NCI-H1417 (cell line): ENCODE measurements around the gene NRG4.
"Not testable (repeated sequence)": the region's sequence is repeated elsewhere in the genome, so short reads cannot be mapped to it uniquely, and the experiment has no call there.

Source experiments
- DNase-seq, 3 experiments: peaks; one replicate each; lab custom pipeline; 2025; lab: John Stamatoyannopoulos, UW

Gene NRG4

DNA sequence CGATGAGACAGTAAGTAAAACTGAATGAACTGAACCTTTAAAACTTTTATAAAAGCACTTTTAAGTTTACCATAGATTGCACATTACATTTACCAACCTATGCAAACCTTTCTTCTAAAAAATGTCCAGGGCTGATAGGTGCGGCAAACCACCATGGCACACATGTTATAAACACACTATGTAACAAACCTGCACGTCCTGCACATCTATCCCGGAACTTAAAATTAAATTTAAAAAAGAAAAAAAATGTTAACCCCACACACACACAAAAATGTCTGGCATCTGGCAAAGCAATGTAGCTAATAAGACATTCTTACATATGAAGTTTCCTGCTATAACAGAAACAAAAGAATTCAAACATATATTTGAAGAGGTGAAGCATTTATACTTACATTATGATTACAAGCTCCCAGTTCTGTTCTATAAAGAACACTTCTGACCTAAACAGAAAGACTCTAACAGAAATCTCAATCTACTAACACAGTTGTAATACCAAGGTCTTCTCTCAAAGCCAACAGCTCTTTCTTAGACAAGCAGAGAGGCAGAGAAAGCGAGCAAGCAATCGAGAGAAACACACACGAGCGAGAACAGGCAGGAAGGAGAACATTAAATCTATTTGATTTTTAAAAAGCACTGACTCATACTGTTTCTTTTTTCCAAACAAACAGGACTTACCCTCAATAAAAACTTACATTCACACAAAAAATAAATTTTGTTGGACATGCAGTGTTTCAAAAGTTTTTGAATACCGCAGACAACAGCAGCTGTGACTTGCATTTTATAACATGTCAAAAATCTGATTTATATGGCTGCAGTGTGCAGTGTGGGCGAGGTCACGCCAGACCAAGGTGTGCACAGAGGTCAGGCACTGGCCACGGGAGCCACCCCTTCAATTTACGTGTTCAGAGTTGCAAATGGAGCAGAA lies at the start of gene NRG4:
Gene NRG4, minus strand, starts transcription at position 798 of the 925 bp plus-strand sequence. CDS start 1,194 bp downstream, outside the sequence.
- DNase-seq: peak in 2 of 3 experiments; percentile 12 to 57

DNA sequence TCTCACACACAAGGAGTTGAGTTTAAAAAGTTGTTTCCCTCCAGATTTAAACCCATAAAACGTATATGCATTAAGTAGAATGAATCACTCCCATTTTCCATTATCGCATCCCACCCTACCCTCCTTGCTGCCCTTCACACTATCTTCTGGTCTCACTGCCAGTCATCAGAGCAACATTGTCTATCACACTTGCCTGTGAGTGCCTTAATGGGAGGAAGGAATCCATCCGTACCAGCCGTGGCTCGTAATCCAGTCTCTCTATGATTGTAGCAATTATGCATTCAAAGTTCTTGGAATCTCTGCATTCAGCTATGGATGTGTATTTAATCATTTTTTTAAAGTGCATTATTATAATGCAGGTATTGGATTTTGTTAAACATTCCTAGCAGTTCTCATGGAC lies 49.5 kb upstream of the NRG4 start:
- no peak for DNase-seq

DNA sequence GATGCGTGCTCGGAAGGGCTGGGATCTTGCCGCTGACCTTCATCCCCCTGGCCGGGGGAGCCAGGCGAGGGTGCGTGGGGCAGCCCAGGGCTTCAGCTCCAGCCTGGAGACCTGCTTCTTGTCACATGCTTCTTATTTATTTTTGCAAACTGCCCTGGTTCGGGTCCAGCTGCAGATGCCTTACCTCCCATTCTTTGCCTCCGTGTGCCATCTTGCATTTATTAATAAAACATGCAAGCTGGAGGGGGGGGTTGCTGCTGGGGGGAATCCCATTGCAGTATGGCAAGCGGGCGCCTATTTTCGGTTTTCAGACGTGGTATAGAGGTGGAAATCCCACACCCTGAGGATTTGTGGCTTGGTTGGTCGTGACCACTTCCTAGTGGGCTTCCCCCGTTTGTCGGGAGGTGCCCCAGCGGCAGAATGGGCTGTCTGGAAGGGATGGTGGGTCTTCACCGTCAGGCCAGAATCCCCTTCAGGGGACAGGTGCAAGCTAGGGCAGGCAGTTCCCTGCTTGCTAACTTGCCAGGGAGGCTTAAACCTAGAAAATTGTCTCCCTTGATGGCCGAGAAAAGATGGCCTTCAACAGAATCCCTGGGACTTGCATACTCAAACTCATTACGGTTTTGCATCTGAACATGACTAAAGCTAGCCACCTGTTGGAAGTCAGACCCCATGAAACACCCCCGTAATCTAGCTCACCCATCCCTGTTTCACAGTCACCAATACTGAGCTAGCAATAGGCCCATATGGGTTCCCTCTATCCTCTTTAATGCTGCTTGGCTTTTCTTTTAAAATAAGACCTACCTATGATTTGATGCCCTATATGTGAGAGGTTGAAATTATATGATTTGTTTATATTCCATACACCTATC lies 48.1 kb upstream of the NRG4 start:
- DNase-seq: peak in 2 of 3 experiments; percentile 1 to 35

DNA sequence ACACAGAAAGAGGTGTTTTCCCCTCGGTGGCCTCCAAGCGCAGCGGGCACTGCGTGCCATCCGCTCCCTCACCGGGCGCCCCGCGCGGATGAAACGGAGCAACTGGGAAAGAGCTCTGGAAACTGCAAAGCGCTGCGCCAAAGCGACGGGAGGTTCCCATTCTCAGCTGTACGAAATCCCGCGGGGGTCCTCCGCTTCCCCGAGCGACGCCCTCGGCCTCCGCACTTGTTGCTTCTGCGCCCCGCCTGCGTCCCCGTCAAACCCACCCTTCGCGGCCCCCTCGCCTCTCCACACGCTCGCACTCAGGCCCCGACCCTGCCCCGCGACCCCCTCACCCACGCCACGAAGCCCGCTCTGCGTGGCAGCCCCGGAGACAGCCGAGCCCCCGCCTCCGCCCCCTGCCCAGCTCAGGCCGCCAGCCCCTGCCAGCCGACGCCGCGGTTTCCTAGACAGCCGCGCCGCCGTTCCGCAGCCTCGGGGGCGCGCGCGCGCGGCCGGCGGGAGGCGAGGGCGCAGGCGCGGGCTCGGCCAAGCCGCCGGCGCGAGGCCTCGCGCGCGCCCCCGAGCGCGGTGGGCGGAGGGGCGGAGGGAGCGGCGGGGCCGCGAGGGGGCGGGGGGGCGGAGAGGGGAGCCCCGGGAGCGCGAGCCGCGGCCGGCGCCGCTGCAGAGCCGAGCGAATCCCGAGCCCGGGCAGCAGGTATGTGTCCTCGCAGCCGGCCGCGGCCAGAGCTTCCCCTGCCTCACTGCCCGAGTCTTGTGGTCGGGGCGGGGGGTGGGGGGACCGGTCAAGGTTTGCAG lies 47.3 kb upstream of the NRG4 start, which contains the start of gene TMEM266:
Gene TMEM266, plus strand, starts transcription at position 666 of the 798 bp plus-strand sequence. CDS start 74,279 bp downstream, outside the sequence.
- DNase-seq: peak; percentile 76 to 84 (median 83)

- peak; percentile 4 to 83 (median 75) for DNase-seq
Measured at GRCh38 chr15:76058714-76059319, 46.6 kb upstream of the NRG4 start.

- peak; percentile 28 to 72 (median 47) for DNase-seq
Measured at GRCh38 chr15:76057332-76058000, 45.2 kb upstream of the NRG4 start.

GRCh38 chr15:76056931-76057330 lies 44.7 kb upstream of the NRG4 start:
- peak in 2 of 3 experiments; percentile 47 to 72 for DNase-seq

DNA sequence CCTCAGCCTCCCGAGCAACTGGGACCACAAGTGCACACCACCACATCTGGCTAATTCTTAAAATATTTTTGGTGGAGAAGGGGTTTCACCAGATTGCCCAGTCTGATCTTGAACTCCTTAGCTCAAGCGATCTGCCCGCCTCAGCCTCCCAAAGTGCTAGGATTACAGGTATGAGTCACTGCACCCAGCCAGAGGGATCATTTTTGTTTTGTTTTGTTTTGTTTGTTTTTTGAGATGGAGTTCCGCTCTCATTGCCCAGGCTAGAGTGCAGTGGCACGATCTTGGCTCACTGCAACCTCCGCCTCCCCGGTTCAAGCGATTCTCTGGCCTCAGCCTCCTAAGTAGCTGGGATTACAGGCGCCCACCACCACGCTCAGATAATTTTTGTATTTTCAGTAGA lies 42.0 kb upstream of the NRG4 start:
- DNase-seq: not testable (repeated sequence)

- no peak for DNase-seq
Measured at GRCh38 chr15:76038512-76038911, 26.3 kb upstream of the NRG4 start.

- DNase-seq: no peak
Measured at GRCh38 chr15:76035593-76035992, 23.4 kb upstream of the NRG4 start.

DNA sequence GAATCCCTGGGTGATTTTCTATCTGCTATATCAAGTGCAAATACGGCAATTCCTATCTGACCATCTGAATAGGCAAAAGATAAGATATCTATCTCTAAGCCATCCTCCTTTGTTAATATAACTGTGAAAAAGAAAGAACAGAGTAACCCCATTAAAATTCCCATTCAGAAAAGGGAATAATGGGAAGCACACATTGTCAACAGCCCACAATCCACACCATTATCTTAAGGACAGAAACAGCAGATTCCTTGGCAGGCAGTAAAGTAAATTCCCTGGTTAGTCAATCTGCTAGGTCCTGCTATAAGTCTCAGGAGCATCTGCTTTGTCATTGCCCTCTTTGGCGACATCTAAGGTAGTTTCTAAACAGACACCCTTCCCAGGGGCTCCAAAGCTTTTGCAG lies 21.9 kb upstream of the NRG4 start:
- no peak for DNase-seq

- no peak for DNase-seq
Measured at GRCh38 chr15:76033438-76033837, 21.2 kb upstream of the NRG4 start.

DNA sequence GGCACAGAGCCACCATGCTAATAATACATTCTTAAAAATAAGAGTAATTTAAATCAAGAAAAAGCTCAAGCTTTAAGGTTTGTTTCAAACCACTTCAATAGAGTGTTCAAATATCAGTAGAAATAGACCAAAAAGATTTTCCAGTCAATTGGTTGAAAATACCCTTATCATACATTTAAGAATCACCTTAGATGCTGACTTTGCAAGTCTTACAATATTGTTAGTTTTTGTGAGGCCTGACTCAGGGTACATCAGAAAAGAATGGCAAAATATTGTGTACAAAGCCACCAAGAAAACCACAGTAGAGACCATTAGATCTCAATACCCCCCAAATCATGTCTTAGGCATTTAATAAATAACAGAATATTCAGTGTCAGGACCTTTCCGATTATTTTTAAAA lies 19.8 kb upstream of the NRG4 start:
- DNase-seq: no peak

DNA sequence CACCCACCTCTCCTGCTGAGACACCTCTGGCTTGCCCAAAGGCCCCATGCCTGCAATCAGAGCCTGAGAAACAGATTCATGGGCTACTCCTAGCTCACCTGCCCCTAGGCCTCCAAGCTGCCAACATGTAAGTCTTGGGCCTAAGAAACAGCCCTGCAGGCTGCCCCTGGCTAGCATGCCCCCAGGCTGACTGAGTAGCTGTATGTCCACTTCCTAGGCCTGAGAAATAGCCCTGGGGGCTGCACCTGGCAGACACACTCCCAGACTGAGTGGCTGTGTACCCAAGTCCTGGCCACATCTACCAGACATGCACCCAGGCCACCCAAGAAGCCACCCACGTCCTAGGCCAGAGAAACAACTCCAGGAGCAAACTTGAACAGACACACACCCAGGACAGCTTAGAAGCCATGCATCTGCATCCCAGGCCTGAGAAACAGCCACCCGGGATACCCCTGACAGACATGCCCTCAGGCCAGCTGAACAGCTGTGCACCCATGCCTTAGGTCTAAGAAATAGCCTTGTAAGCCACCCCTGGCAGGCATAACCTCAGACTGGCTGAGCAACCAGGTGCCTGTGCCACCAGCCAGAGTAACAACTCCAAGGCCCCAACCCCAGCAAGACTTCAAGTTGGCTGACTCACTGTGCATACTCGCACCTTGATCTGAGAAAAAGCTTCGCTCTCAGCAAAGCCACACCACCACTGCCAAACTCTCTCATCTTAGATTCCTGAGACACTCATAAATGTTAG lies 12.0 kb upstream of the NRG4 start:
- no peak for DNase-seq

DNA sequence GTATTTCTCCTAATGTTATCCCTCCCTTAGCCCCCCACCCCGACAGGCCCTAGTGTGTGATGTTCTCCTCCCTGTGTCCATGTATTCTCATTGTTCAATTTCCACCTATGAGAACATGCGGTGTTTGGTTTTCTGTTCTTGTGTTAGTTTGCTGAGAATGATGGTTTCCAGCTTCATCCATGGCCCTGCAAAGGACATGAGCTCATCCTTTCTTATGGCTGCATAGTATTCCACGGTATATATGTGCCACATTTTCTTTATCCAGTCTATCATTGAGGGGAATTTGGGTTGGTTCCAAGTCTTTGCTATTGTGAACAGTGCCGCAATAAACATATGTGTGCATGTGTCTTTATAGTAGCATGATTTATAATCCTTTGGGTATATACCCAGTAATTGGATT lies 1.2 kb upstream of the NRG4 start:
- not testable (repeated sequence) for DNase-seq

- DNase-seq: no peak
Measured at GRCh38 chr15:76010613-76011012, 1.6 kb downstream of the NRG4 start.

DNA sequence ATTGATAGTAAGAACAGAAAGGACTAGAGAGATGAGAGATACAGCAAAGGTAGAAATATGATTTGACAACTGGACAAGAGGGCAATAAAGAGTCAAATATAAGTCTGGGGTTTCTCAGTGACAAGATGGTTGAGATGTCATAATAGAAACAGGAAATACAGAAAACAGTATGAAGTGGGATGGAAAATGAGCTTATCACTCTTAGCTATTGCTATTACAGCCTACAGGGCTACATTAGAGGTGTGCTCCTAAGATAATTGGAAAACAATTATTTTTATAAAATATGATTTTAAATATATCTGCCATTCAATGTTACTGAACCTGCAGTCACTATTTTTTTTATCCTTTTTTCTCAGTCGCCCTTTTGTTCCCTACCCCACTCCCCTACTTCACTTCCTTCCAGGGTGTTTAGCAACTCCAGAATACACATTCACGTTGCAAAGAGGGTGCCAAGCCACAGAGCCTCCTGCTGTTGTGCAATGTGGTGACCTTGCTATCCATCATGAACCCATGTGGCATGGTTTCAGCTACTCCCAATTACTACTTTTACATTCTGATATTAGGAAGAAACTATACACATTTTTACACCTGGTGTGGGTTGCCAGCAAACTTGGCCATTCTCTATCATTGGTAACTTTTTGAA lies 6.0 kb downstream of the NRG4 start:
- DNase-seq: no peak

- no peak for DNase-seq
Measured at GRCh38 chr15:76003364-76003763, 8.9 kb downstream of the NRG4 start.

GRCh38 chr15:75995611-75996010 lies 16.6 kb downstream of the NRG4 start:
- DNase-seq: no peak
